Hepatocyte (in vitro differentiated cells): ENCODE results near the gene OR51G1.

Experiments used
- CTCF ChIP-seq: fragments of 200-600 bp; sonication (generic); IDR thresholded peaks from 2 replicates; pipeline ENCODE4 v1.5.1; 2016; ENCODE audit warnings: antibody characterized with exemption, mild to moderate bottlenecking; ENCODE audit not compliant: poor library complexity
- EZH2phosphoT487 ChIP-seq: fragments of 200-600 bp; sonication (generic); IDR thresholded peaks from one replicate; pipeline ENCODE4 v1.6.1; 2018; ENCODE audit warnings: antibody characterized with exemption, mild to moderate bottlenecking, low read depth, moderate library complexity; ENCODE audit not compliant: unreplicated experiment, severe bottlenecking

GRCh38 chr11:4919250-4919649 lies 4.9 kb downstream of the OR51G1 start, which contains the start of gene OR51G2:
- TF ChIP-seq CTCF, result no peak
- TF ChIP-seq EZH2phosphoT487, result no peak
